Sigmoid colon (tissue), 4 donors: Measurements from ENCODE around the gene GTF2A1L.

Experiments used
- EP300 ChIP-seq, 4 donors: sonication (generic); formaldehyde crosslinking; IDR thresholded peaks; one replicate each; pipeline ENCODE4 v1.6.1; 2017; ENCODE audit warnings: antibody characterized with exemption in 4 of 4
- POLR2A ChIP-seq, 2 donors: fragments of 450-650 bp; IDR thresholded peaks; one replicate each; pipeline ENCODE4 v1.6.1; 2016; ENCODE audit warnings: antibody characterized with exemption in 2 of 2, mild to moderate bottlenecking in 2 of 2, moderate library complexity in 2 of 2
- POLR2AphosphoS5 ChIP-seq, 4 donors: sonication (generic); formaldehyde crosslinking; IDR thresholded peaks; one replicate each; pipeline ENCODE4 v1.6.1; 2017; ENCODE audit warnings: antibody characterized with exemption in 4 of 4
- TF ChIP-seq, protein P1 (sequence below), 4 experiments: fragments of 450-650 bp in 3 of 4; fragments of 200-600 bp in 1 of 4; IDR thresholded peaks; one replicate each; pipeline ENCODE4 v1.5.1; 2016 to 2019; ENCODE audit warnings: antibody characterized with exemption in 4 of 4, mild to moderate bottlenecking in 3 of 4, moderate library complexity in 2 of 4

DNA sequence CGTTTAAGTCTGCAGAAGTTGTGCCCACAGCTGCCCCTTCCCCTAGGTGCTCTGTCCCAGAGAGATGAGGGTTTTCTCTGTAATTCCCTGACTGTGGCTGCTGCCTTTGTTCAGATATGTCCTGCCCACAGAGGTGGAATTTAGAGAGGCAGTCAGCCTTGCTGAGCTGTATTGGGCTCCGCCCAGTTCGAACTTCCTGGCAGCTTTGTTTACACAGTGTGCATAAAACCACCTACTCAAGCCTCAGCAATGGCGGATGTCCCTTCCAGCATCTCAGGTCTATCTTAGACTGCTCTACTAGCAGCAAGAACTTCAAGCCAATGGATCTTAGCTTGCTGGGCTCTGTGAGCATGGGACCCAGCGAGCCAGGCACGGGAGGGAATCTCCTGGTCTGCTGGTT is 89.8 kb downstream of the GTF2A1L start:
- no peak for TF ChIP-seq POLR2AphosphoS5 (IDR thresholded peaks at IDR 0.05)
- TF ChIP-seq, protein P1, sequence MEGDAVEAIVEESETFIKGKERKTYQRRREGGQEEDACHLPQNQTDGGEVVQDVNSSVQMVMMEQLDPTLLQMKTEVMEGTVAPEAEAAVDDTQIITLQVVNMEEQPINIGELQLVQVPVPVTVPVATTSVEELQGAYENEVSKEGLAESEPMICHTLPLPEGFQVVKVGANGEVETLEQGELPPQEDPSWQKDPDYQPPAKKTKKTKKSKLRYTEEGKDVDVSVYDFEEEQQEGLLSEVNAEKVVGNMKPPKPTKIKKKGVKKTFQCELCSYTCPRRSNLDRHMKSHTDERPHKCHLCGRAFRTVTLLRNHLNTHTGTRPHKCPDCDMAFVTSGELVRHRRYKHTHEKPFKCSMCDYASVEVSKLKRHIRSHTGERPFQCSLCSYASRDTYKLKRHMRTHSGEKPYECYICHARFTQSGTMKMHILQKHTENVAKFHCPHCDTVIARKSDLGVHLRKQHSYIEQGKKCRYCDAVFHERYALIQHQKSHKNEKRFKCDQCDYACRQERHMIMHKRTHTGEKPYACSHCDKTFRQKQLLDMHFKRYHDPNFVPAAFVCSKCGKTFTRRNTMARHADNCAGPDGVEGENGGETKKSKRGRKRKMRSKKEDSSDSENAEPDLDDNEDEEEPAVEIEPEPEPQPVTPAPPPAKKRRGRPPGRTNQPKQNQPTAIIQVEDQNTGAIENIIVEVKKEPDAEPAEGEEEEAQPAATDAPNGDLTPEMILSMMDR (IDR thresholded peaks at IDR 0.05) = no peak
- no peak for TF ChIP-seq POLR2A (IDR thresholded peaks at IDR 0.05)
- TF ChIP-seq EP300 (IDR thresholded peaks at IDR 0.05) = no peak
